Amniotic stem cell (primary cell): ENCODE results near the gene GNAS-AS1.

Experiments
- DNase-seq: peaks from one replicate; lab custom pipeline; 2025; lab: John Stamatoyannopoulos, UW

The GNAS-AS1 gene

GRCh38 chr20:58855506-58856389 lies 5.0 kb upstream of the GNAS-AS1 start:
- DNase-seq: no peak

GRCh38 chr20:58854638-58855471 lies 4.2 kb upstream of the GNAS-AS1 start:
- DNase-seq: no peak

GRCh38 chr20:58853976-58854637 lies 3.4 kb upstream of the GNAS-AS1 start:
- DNase-seq: no peak

GRCh38 chr20:58853466-58853865 lies 2.8 kb upstream of the GNAS-AS1 start:
- DNase-seq: no peak

GRCh38 chr20:58852543-58853271 lies 2.0 kb upstream of the GNAS-AS1 start, which contains the start of gene GNAS:
Gene GNAS (plus strand): TSS chr20:58852716.
- peak; percentile 10 for DNase-seq

GRCh38 chr20:58851969-58852458 lies 1.3 kb upstream of the GNAS-AS1 start:
- no peak for DNase-seq

- no peak for DNase-seq
These were observed 693 bp upstream of the GNAS-AS1 start for GRCh38 chr20:58851221-58851968.

- no peak for DNase-seq
These were observed 3.2 kb downstream of the GNAS-AS1 start for GRCh38 chr20:58847463-58847862.

- no peak for DNase-seq
These were observed 5.0 kb downstream of the GNAS-AS1 start for GRCh38 chr20:58845706-58846105.

- DNase-seq: no peak
These were observed 7.6 kb downstream of the GNAS-AS1 start for GRCh38 chr20:58843128-58843556.

GRCh38 chr20:58842276-58842675 lies 8.4 kb downstream of the GNAS-AS1 start:
- DNase-seq: no peak

- DNase-seq: no peak
These were observed 9.0 kb downstream of the GNAS-AS1 start for GRCh38 chr20:58841539-58842264.

- no peak for DNase-seq
These were observed 9.7 kb downstream of the GNAS-AS1 start for GRCh38 chr20:58840816-58841538.

GRCh38 chr20:58839991-58840747 lies 10.5 kb downstream of the GNAS-AS1 start:
- no peak for DNase-seq

- DNase-seq: no peak
These were observed 11.2 kb downstream of the GNAS-AS1 start for GRCh38 chr20:58839474-58839874.

GRCh38 chr20:58838174-58838573 lies 12.5 kb downstream of the GNAS-AS1 start:
- no peak for DNase-seq

GRCh38 chr20:58837717-58838116 lies 13.0 kb downstream of the GNAS-AS1 start:
- DNase-seq: no peak

GRCh38 chr20:58836616-58837204 lies 14.0 kb downstream of the GNAS-AS1 start:
- DNase-seq: no peak
